Keratinocyte (primary cell): ENCODE measurements around the gene RELL2. TPM values are rescaled to one million over a fixed set of nuclear protein-coding genes. Genes with fewer than 3 reads are reported as not detected.

ENCODE experiments used
- DNase-seq: peaks from one replicate; pipeline ENCODE4 v3.0.0-alpha.2; 2011; ENCODE audit warnings: low read depth, missing footprints, low spot score
- FAIRE-seq: peaks from 2 replicates; lab custom pipeline; 2011; peaks lifted over from hg19 to GRCh38; lab: Jason Lieb, UNC
- H2AFZ ChIP-seq: 2 replicates; pipeline ENCODE4 v1.6.0; 2012; ENCODE audit warnings: low read length, control low read depth, inconsistent platforms; ENCODE audit not compliant: control insufficient read depth
- H3K27ac ChIP-seq: 2 replicates; pipeline ENCODE4 v1.5.1; 2011; ENCODE audit warnings: low read length; ENCODE audit not compliant: control insufficient read depth, insufficient read depth
- H3K27me3 ChIP-seq: 3 replicates; pipeline ENCODE4 v1.6.0; 2011; ENCODE audit warnings: low read length; ENCODE audit not compliant: control insufficient read depth, insufficient read depth; ENCODE audit errors: extremely low read depth
- H3K36me3 ChIP-seq, 2 experiments: 2 replicates in 1 of 2; 3 replicates in 1 of 2; pipeline ENCODE4 v1.5.1; 2011; ENCODE audit warnings: low read length in 2 of 2, mild to moderate bottlenecking in 1 of 2; ENCODE audit not compliant: control insufficient read depth in 2 of 2, insufficient read depth in 2 of 2; ENCODE audit errors: extremely low read depth in 1 of 2
- H3K4me1 ChIP-seq: 3 replicates; pipeline ENCODE4 v1.5.1; 2011; ENCODE audit warnings: low read length; ENCODE audit not compliant: control insufficient read depth, insufficient read depth; ENCODE audit errors: extremely low read depth
- H3K4me2 ChIP-seq: 3 replicates; pipeline ENCODE4 v1.6.0; 2011; ENCODE audit warnings: low read depth, low read length; ENCODE audit not compliant: control insufficient read depth, insufficient read depth; ENCODE audit errors: extremely low read depth
- H3K4me3 ChIP-seq, 3 experiments: fragments of 200-600 bp in 1 of 3; sonication (generic) in 1 of 3; 2 replicates in 2 of 3; 3 replicates in 1 of 3; pipeline ENCODE4 v1.5.1; 2011 to 2016; ENCODE audit warnings: low read length in 3 of 3, mild to moderate bottlenecking in 3 of 3, control low read depth in 2 of 3, inconsistent platforms in 1 of 3, low read depth in 1 of 3, mixed read lengths in 1 of 3, mixed run types in 1 of 3, moderate library complexity in 1 of 3; ENCODE audit not compliant: control insufficient read depth in 2 of 3, insufficient read depth in 2 of 3; ENCODE audit errors: extremely low read depth in 1 of 3
- H3K79me2 ChIP-seq: 2 replicates; pipeline ENCODE4 v1.6.0; 2012; ENCODE audit warnings: low read length; ENCODE audit not compliant: control insufficient read depth, insufficient read depth
- H3K9ac ChIP-seq: 3 replicates; pipeline ENCODE4 v1.6.0; 2011; ENCODE audit warnings: low read length; ENCODE audit not compliant: control insufficient read depth, insufficient read depth; ENCODE audit errors: extremely low read depth
- H3K9me1 ChIP-seq: 3 replicates; pipeline ENCODE4 v1.6.0; 2011; ENCODE audit warnings: low read length; ENCODE audit not compliant: control insufficient read depth, insufficient read depth; ENCODE audit errors: extremely low read depth
- H3K9me3 ChIP-seq: 2 replicates; pipeline ENCODE4 v1.5.1; 2012; ENCODE audit warnings: low read depth, low read length; ENCODE audit not compliant: control insufficient read depth
- H4K20me1 ChIP-seq: 3 replicates; pipeline ENCODE4 v1.6.0; 2011; ENCODE audit warnings: low read length; ENCODE audit not compliant: control insufficient read depth, insufficient read depth; ENCODE audit errors: extremely low read depth
- EZH2 ChIP-seq: IDR thresholded peaks from one replicate; pipeline ENCODE4 v1.6.1; 2012; ENCODE audit warnings: inconsistent platforms, mild to moderate bottlenecking, low read length, moderate library complexity
- dilution Hi-C: fragments of 300-500 bp; cut with MboI; formaldehyde crosslinking; loops from one replicate; pipeline ENCODE4 v1.7.0; 2020; ENCODE audit warnings: low sequenced_read_pairs; ENCODE audit not compliant: extremely low pct_ligation_motif_present
- polyA plus RNA-seq, 5 experiments: library from polyadenylated mRNA; depleted of rRNA in 3 of 5; stranded (reverse) in 3 of 5; stranded (forward) in 1 of 5; unstranded in 1 of 5; fragments of >200 nt; gene quantifications; 1 replicate in 1 of 5; 2 replicates in 3 of 5; 3 replicates in 1 of 5; pipeline versions ENCODE4 v1.2.1 to v1.2.3, GENCODE V29; 2011 to 2012; ENCODE audit warnings: missing spikeins in 2 of 5, low read depth in 1 of 5, low replicate concordance in 1 of 5
- TF ChIP-seq, protein P1 (sequence below), 3 experiments: IDR thresholded peaks in 1 of 3; conservative IDR thresholded peaks in 1 of 3; optimal IDR thresholded peaks in 1 of 3; 2 replicates in 2 of 3; 3 replicates in 1 of 3; pipeline versions ENCODE3 to v1.5.1; 2011; ENCODE audit warnings: low read length in 3 of 3, mild to moderate bottlenecking in 3 of 3, moderate library complexity in 2 of 3, control low read depth in 1 of 3, inconsistent platforms in 1 of 3; ENCODE audit not compliant: insufficient read depth in 2 of 3; ENCODE audit errors: extremely low read depth in 1 of 3

Gene RELL2
- polyA plus RNA-seq, 1 donor (not counting 4 experiments of a cell fraction or from before 2014, with no cell fraction given) = 8.9 TPM

DNA sequence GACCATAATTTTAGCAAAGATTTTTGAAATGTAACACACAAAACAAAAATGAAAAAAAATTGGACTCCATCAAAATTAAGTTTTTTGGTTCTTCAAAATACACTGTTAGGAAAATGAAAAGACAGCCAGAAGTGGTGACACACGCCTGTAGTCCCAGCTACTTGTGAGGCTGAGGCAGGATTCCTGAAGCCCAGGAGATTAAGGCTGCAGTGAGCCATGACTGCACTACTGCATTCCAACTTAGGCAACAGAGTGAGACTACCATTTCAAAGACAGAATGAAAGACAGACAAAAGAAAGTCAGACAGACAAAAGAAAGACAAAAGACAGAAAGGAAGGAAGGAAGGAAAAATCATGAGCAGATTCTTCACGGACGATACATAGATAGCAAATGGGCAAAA lies 25.5 kb upstream of the RELL2 start:
- Histone ChIP-seq H3K4me1 (peaks cover 5% of the 10 kb centered on the region), H2AFZ (no peak overlapping the region), H4K20me1 (peaks cover 4% of the 10 kb centered on the region), H3K9ac (no peak overlapping the region), H3K27me3 (no peaks in the 10 kb centered on the region), H3K27ac (no peak overlapping the region), H3K79me2 (peaks cover 97% of the 10 kb centered on the region), H3K9me1 (no peaks in the 10 kb centered on the region), H3K4me2 (no peak overlapping the region), H3K9me3 (no peaks in the 10 kb centered on the region), H3K36me3 (peaks cover 1 to 8% of the 10 kb centered on the region in 2 experiments), H3K4me3 (no peak overlapping the region)
- dilution Hi-C loops = no loop called here
- TF ChIP-seq EZH2 = no peak
- TF ChIP-seq, protein P1, sequence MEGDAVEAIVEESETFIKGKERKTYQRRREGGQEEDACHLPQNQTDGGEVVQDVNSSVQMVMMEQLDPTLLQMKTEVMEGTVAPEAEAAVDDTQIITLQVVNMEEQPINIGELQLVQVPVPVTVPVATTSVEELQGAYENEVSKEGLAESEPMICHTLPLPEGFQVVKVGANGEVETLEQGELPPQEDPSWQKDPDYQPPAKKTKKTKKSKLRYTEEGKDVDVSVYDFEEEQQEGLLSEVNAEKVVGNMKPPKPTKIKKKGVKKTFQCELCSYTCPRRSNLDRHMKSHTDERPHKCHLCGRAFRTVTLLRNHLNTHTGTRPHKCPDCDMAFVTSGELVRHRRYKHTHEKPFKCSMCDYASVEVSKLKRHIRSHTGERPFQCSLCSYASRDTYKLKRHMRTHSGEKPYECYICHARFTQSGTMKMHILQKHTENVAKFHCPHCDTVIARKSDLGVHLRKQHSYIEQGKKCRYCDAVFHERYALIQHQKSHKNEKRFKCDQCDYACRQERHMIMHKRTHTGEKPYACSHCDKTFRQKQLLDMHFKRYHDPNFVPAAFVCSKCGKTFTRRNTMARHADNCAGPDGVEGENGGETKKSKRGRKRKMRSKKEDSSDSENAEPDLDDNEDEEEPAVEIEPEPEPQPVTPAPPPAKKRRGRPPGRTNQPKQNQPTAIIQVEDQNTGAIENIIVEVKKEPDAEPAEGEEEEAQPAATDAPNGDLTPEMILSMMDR (optimal IDR thresholded peaks at IDR 0.05 in 1 of 3, IDR thresholded peaks at IDR 0.05 in 1 of 3, conservative IDR thresholded peaks at IDR 0.05 in 1 of 3; ENCODE audit: extremely low read depth in 1 of 3, insufficient read depth in 2 of 3, low read length in 3 of 3) = no peak
- no peak for DNase-seq
- no peak for FAIRE-seq

DNA sequence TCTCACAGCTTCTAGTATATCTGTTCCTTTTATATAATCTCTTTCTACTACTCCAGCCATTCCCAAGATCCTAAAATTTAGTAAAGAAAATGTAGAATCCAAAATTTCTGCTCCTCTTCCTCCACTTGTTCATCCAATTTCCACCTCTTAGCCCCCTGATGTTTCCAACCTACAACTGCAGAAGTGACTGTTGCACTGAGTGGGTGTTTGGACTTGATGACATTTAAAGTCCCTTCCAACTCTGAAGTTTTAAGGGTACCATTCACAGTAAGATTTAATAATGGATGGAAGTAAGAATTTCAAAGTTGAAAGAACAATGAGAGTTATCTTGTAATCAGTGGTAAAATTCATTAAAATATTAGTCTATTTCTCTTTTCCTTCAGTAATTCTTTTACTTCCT lies 23.5 kb upstream of the RELL2 start:
- no peak overlapping the region for H3K4me2 ChIP-seq
- peaks cover 1 to 12% of the 10 kb centered on the region in 2 experiments for H3K36me3 ChIP-seq
- FAIRE-seq = no peak

More for the DNA sequence above, 23.5 kb upstream of the RELL2 start:
- dilution Hi-C loops = no loop called here
- DNase-seq = no peak
- Histone ChIP-seq H4K20me1 (peaks cover 6% of the 10 kb centered on the region), H3K4me1 (peaks cover 18% of the 10 kb centered on the region), H3K9me3 (no peaks in the 10 kb centered on the region), H3K27me3 (no peaks in the 10 kb centered on the region), H2AFZ (no peak overlapping the region), H3K9ac (no peak overlapping the region), H3K27ac (no peak overlapping the region), H3K4me3 (no peak overlapping the region), H3K9me1 (no peaks in the 10 kb centered on the region), H3K79me2 (peaks cover 96% of the 10 kb centered on the region)
- no peak for TF ChIP-seq EZH2
